ENCODE measurements around the gene LRRC14B.
A peak's percentile ranks its signal among the peaks of the same experiment; 100 is the strongest.

Gene LRRC14B

GRCh38 chr5:191036-191948 lies at the start of gene LRRC14B:
LRRC14B (plus strand) TSS chr5:191495; CDS start chr5:191539, 44 bp downstream.
- DNase-seq, result no peak

- DNase-seq, result no peak
Measured at GRCh38 chr5:141761-142160, 49.5 kb upstream of the LRRC14B start.

- DNase-seq, result no peak
Measured at GRCh38 chr5:142246-142810, 49.0 kb upstream of the LRRC14B start.

- no peak for DNase-seq
Measured at GRCh38 chr5:143041-143440, 48.3 kb upstream of the LRRC14B start.

- DNase-seq, result no peak
Measured at GRCh38 chr5:144941-145340, 46.4 kb upstream of the LRRC14B start.

GRCh38 chr5:145585-146323 lies 45.5 kb upstream of the LRRC14B start:
- DNase-seq, result no peak

- DNase-seq, result no peak
Measured at GRCh38 chr5:147751-148150, 43.5 kb upstream of the LRRC14B start.

- peak; percentile 37 for DNase-seq
Measured at GRCh38 chr5:149745-150485, 41.4 kb upstream of the LRRC14B start.

- DNase-seq, result no peak
Measured at GRCh38 chr5:150746-151145, 40.5 kb upstream of the LRRC14B start.

- no peak for DNase-seq
Measured at GRCh38 chr5:152077-152476, 39.2 kb upstream of the LRRC14B start.

- no peak for DNase-seq
Measured at GRCh38 chr5:153256-153655, 38.0 kb upstream of the LRRC14B start.

GRCh38 chr5:154236-154635 lies 37.1 kb upstream of the LRRC14B start:
- no peak for DNase-seq

GRCh38 chr5:154826-155225 lies 36.5 kb upstream of the LRRC14B start:
- DNase-seq, result no peak

- DNase-seq, result no peak
Measured at GRCh38 chr5:155651-156410, 35.5 kb upstream of the LRRC14B start.

- DNase-seq, result no peak
Measured at GRCh38 chr5:156411-157072, 34.8 kb upstream of the LRRC14B start.

GRCh38 chr5:157126-157715 lies 34.1 kb upstream of the LRRC14B start:
- no peak for DNase-seq

GRCh38 chr5:157801-158200 lies 33.5 kb upstream of the LRRC14B start:
- DNase-seq, result no peak

GRCh38 chr5:158807-159447 lies 32.4 kb upstream of the LRRC14B start:
- DNase-seq, result no peak

- peak; percentile 30 for DNase-seq
Measured at GRCh38 chr5:159448-160172, 31.7 kb upstream of the LRRC14B start.

GRCh38 chr5:160173-160510 lies 31.2 kb upstream of the LRRC14B start:
- DNase-seq, result no peak
